Measurements from ENCODE around the gene ZP1. TPM values are rescaled to one million over a fixed set of nuclear protein-coding genes. Genes with fewer than 3 reads are reported as not detected.

The ZP1 gene
- total and polyA plus RNA-seq, 5 experiments from 2014 or later, result not detected

- H3K4me1 Mint-ChIP-seq, result peaks cover 15 to 26% (median 20%) of the 10 kb centered on the region in 4 donors
- H3K27ac Mint-ChIP-seq, result no peak overlapping the region
- no peak overlapping the region for H3K4me3 Mint-ChIP-seq
- no peaks in the 10 kb centered on the region for H3K9me3 Mint-ChIP-seq
- peaks cover 0 to 63% (median 23%) of the 10 kb centered on the region in 3 donors for H3K36me3 Mint-ChIP-seq
- POLR2A ChIA-PET, result no interaction called here
- H3K27me3 Mint-ChIP-seq, result no peaks in the 10 kb centered on the region
- DNase-seq (no peak), ATAC-seq (no peak)
Observed at GRCh38 chr11:60848714-60849151, 18.6 kb upstream of the ZP1 start.

GRCh38 chr11:60849641-60850520 is 17.5 kb upstream of the ZP1 start:
- POLR2A ChIA-PET, result no interaction called here
- H3K4me1 Mint-ChIP-seq, result peaks cover 6 to 15% (median 11%) of the 10 kb centered on the region in 4 donors
- no peaks in the 10 kb centered on the region for H3K9me3 Mint-ChIP-seq
- DNase-seq (no peak), ATAC-seq (no peak)
- no peak overlapping the region for H3K4me3 Mint-ChIP-seq
- no peaks in the 10 kb centered on the region for H3K27me3 Mint-ChIP-seq
- H3K27ac Mint-ChIP-seq, result no peak overlapping the region
- H3K36me3 Mint-ChIP-seq, result peaks cover 0 to 63% (median 21%) of the 10 kb centered on the region in 3 donors

- DNase-seq (no peak), ATAC-seq (no peak)
- no peak overlapping the region for H3K4me3 Mint-ChIP-seq
- H3K4me1 Mint-ChIP-seq, result peaks cover 7 to 25% (median 17%) of the 10 kb centered on the region in 4 donors
- H3K9me3 Mint-ChIP-seq, result no peaks in the 10 kb centered on the region
- H3K36me3 Mint-ChIP-seq, result peaks cover 0 to 53% (median 20%) of the 10 kb centered on the region in 3 donors
- H3K27me3 Mint-ChIP-seq, result no peaks in the 10 kb centered on the region
- POLR2A ChIA-PET, result interaction anchor here (0.5 to 1.1 kb wide), 3 partner anchors 20 to 60 kb away, joined by 3 read pairs; no protein-coding TSS in a partner anchor
- H3K27ac Mint-ChIP-seq, result peak overlapping the region in 2 of 10 donors; percentile 33 to 61
Observed at GRCh38 chr11:60851327-60852104, 15.8 kb upstream of the ZP1 start.

GRCh38 chr11:60852117-60852981 is 15.0 kb upstream of the ZP1 start:
- no peaks in the 10 kb centered on the region for H3K9me3 Mint-ChIP-seq
- DNase-seq (no peak), ATAC-seq (no peak)
- POLR2A ChIA-PET, result interaction anchor here (0.5 kb wide), 1 partner anchor 60 kb away, joined by 3 read pairs; no protein-coding TSS in a partner anchor
- H3K4me1 Mint-ChIP-seq, result peaks cover 7 to 31% (median 20%) of the 10 kb centered on the region in 4 donors
- H3K4me3 Mint-ChIP-seq, result peak overlapping the region in 2 of 10 donors; percentile 14 to 28
- no peak overlapping the region for H3K27ac Mint-ChIP-seq
- H3K36me3 Mint-ChIP-seq, result peaks cover 0 to 46% (median 20%) of the 10 kb centered on the region in 3 donors
- H3K27me3 Mint-ChIP-seq, result no peaks in the 10 kb centered on the region

- no peak for DNase-seq
Observed at GRCh38 chr11:60852982-60853950, 14.1 kb upstream of the ZP1 start.

GRCh38 chr11:60854140-60854846 is 13.0 kb upstream of the ZP1 start:
- peaks cover 18 to 47% (median 38%) of the 10 kb centered on the region in 4 donors for H3K4me1 Mint-ChIP-seq
- H3K36me3 Mint-ChIP-seq, result peaks cover 0 to 27% (median 16%) of the 10 kb centered on the region in 3 donors
- H3K27ac Mint-ChIP-seq, result peak overlapping the region in 1 of 10 donors; percentile 34
- POLR2A ChIA-PET, result no interaction called here
- ATAC-seq, result no peak
- H3K9me3 Mint-ChIP-seq, result no peaks in the 10 kb centered on the region
- no peak for DNase-seq
- no peaks in the 10 kb centered on the region for H3K27me3 Mint-ChIP-seq
- H3K4me3 Mint-ChIP-seq, result peak overlapping the region in 2 of 10 donors; percentile 59 to 84

More at GRCh38 chr11:60852982-60853950, 14.1 kb upstream of the ZP1 start:
- no peaks in the 10 kb centered on the region for H3K27me3 Mint-ChIP-seq
- H3K4me3 Mint-ChIP-seq, result no peak overlapping the region
- POLR2A ChIA-PET, result no interaction called here
- H3K4me1 Mint-ChIP-seq, result peaks cover 10 to 40% (median 28%) of the 10 kb centered on the region in 4 donors
- H3K27ac Mint-ChIP-seq, result no peak overlapping the region
- H3K36me3 Mint-ChIP-seq, result peaks cover 0 to 37% (median 20%) of the 10 kb centered on the region in 3 donors
- no peaks in the 10 kb centered on the region for H3K9me3 Mint-ChIP-seq
- no peak for ATAC-seq

- peak overlapping the region in 8 of 10 donors; percentile 7 to 89 (median 58) for H3K27ac Mint-ChIP-seq
- ATAC-seq, result no peak
- peaks cover 18 to 54% (median 42%) of the 10 kb centered on the region in 4 donors for H3K4me1 Mint-ChIP-seq
- peaks cover 0 to 20% (median 16%) of the 10 kb centered on the region in 3 donors for H3K36me3 Mint-ChIP-seq
- peak overlapping the region in 4 of 10 donors; percentile 44 to 84 (median 62) for H3K4me3 Mint-ChIP-seq
- DNase-seq, result no peak
- POLR2A ChIA-PET, result interaction anchor here (1.1 kb wide), 2 partner anchors 9 to 13 kb away, joined by 4 to 5 read pairs; partner anchors contain the start of gene CCDC86
- no peaks in the 10 kb centered on the region for H3K27me3 Mint-ChIP-seq
- no peaks in the 10 kb centered on the region for H3K9me3 Mint-ChIP-seq
Observed at GRCh38 chr11:60854847-60855725, 12.3 kb upstream of the ZP1 start.

GRCh38 chr11:60855726-60856633 is 11.4 kb upstream of the ZP1 start, which contains the start of gene PTGDR2:
TSS of gene PTGDR2 (minus strand) at chr11:60855950. CDS start at chr11:60853722, 2,228 bp downstream.
- Mint-ChIP-seq H3K4me3 (peak within 1 kb of the TSS in 6 of 10 donors; percentile 44 to 84 (median 52)), H3K4me1 (peaks cover 18 to 54% (median 43%) of the 10 kb centered on the region in 4 donors), H3K27ac (peak within 1 kb of the TSS in 8 of 10 donors; percentile 7 to 89 (median 74)), H3K27me3 (no peaks in the 10 kb centered on the region), H3K9me3 (no peaks in the 10 kb centered on the region), H3K36me3 (peaks cover 0 to 11% (median 10%) of the 10 kb centered on the region in 3 donors)
- no peak for DNase-seq
- POLR2A ChIA-PET, result interaction anchor here (0.8 to 1.1 kb wide), 3 partner anchors 10 to 225 kb away, joined by 3 to 5 read pairs (median 4); partner anchors contain the start of gene CCDC86
- ATAC-seq, result peak in 1 of 2 donors; percentile 48

All from naive thymus-derived CD8-positive, alpha-beta T cell (primary cell).